ENCODE results near the gene AMN.

- TF ChIP-seq EZH2 (IDR thresholded peaks at IDR 0.05; ENCODE audit: borderline replicate concordance, low read depth, low read length, severe bottlenecking) (no peak), CTCF (IDR thresholded peaks at IDR 0.05; ENCODE audit: borderline replicate concordance, extremely low read depth, low read length, poor library complexity, severe bottlenecking) (no peak)
Observed at GRCh38 chr14:102918438-102918837, 4.0 kb upstream of the AMN start.

Data from DND-41 (cell line).